ENCODE data around the gene IL1RAP. TPM values are rescaled to one million over a fixed set of nuclear protein-coding genes. Genes with fewer than 3 reads are reported as not detected.

IL1RAP gene
- total RNA-seq, 2 donors from 2014 or later = 5.3 to 5.4 TPM

DNA sequence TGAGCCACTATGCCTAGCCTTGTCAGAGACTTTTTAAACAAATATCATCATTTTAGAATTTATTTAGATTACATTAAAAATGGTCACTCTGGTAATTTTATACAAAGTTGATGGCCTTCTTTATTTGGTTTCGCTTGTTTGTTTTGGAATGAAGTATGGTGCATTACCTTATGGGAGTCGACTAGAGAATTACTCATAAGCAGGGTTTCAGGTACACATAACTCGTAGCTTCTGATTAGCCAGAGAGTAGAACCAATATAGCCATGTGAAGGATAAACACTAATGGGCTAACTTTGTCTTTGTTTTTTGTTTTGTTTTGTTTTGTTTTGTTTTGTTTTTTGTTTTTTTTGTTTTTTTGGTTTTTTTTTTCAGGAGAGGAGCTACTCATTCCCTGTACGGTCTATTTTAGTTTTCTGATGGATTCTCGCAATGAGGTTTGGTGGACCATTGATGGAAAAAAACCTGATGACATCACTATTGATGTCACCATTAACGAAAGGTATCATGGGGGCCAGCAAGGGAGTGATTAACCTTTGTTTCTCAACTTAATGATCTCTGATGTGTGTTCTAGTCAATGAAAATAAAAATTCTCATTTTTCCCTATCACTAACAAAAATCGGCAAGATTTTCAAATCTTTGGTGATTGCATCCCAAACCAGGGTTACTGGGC, 113.2 kb downstream of the IL1RAP start:
- 77 to 83% methylated on average over 7 of the region's 7 CpGs for WGBS, 2 donors
- intact Hi-C loops (cut with DNase I) = no loop called here
- Histone ChIP-seq H3K4me3 (no peak overlapping the region), H3K9me3 (no peaks in the 10 kb centered on the region), H3K27ac (no peak overlapping the region), H3K36me3 (replicated peaks in 1 of 2; ENCODE audit: insufficient read depth in 1 of 2, low read depth in 2 of 2) (no peaks in the 10 kb centered on the region), H3K4me1 (no peaks in the 10 kb centered on the region), H3K27me3 (no peaks in the 10 kb centered on the region)
- no peak for ATAC-seq
- DNase-seq = no peak
- TF ChIP-seq POLR2A (IDR thresholded peaks at IDR 0.05) = no peak
- TF ChIP-seq, protein P1, sequence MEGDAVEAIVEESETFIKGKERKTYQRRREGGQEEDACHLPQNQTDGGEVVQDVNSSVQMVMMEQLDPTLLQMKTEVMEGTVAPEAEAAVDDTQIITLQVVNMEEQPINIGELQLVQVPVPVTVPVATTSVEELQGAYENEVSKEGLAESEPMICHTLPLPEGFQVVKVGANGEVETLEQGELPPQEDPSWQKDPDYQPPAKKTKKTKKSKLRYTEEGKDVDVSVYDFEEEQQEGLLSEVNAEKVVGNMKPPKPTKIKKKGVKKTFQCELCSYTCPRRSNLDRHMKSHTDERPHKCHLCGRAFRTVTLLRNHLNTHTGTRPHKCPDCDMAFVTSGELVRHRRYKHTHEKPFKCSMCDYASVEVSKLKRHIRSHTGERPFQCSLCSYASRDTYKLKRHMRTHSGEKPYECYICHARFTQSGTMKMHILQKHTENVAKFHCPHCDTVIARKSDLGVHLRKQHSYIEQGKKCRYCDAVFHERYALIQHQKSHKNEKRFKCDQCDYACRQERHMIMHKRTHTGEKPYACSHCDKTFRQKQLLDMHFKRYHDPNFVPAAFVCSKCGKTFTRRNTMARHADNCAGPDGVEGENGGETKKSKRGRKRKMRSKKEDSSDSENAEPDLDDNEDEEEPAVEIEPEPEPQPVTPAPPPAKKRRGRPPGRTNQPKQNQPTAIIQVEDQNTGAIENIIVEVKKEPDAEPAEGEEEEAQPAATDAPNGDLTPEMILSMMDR (IDR thresholded peaks at IDR 0.05) = no peak

DNA sequence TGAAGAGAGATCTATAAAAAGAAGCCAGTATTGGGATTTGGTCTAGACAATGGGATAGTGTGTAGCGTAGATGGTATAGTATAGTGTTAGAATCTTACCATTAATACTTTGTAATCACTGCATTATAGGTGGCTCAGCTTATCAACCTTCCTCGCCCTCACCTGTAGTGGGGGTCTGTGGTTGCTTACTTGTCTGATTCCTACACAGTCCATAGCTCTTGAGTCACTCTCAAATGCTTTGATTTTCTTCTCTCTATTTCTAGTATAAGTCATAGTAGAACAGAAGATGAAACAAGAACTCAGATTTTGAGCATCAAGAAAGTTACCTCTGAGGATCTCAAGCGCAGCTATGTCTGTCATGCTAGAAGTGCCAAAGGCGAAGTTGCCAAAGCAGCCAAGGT, 115.2 kb downstream of the IL1RAP start:
- intact Hi-C loops (cut with DNase I) = no loop called here
- no peak for TF ChIP-seq POLR2A (IDR thresholded peaks at IDR 0.05)
- TF ChIP-seq, protein P1 (IDR thresholded peaks at IDR 0.05) = no peak
- H3K27me3 ChIP-seq = no peaks in the 10 kb centered on the region

DNA sequence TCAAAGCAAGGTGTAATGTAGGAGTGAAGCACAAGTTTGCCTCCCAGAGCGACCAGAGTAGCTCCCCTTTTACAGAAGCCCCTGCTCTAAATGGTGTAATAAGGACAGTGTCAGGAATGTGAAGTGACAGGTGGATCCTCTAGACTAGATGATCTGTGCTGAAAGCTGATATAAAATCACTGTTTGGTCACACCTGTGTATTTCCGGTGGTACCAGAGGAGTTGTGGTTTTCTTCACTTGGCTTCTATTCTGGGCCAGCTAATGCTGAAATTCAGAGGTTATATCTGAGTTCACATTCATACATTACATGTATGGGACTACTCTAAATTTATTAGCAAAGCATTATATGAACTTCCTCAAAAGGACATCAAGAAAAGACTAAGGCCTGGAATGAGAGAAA, 117.4 kb downstream of the IL1RAP start:
- ATAC-seq (no peak), DNase-seq (no peak)
- TF ChIP-seq, protein P1 (IDR thresholded peaks at IDR 0.05) = no peak
- TF ChIP-seq POLR2A (IDR thresholded peaks at IDR 0.05) = no peak
- WGBS, 2 donors = 87 to 100% methylated on average over 2 of the region's 2 CpGs
- intact Hi-C loops (cut with DNase I) = no loop called here
- no peaks in the 10 kb centered on the region for H3K27me3 ChIP-seq
- no peak overlapping the region for H3K27ac ChIP-seq
- no peaks in the 10 kb centered on the region for H3K4me1 ChIP-seq
- no peaks in the 10 kb centered on the region for H3K36me3 ChIP-seq (replicated peaks in 1 of 2; ENCODE audit: insufficient read depth in 1 of 2, low read depth in 2 of 2)
- H3K4me3 ChIP-seq = no peak overlapping the region
- H3K9me3 ChIP-seq = no peaks in the 10 kb centered on the region

More for the DNA sequence above, 115.2 kb downstream of the IL1RAP start:
- Histone ChIP-seq H3K4me1 (no peaks in the 10 kb centered on the region), H3K4me3 (no peak overlapping the region), H3K36me3 (replicated peaks in 1 of 2; ENCODE audit: insufficient read depth in 1 of 2, low read depth in 2 of 2) (no peaks in the 10 kb centered on the region), H3K9me3 (no peaks in the 10 kb centered on the region), H3K27ac (no peak overlapping the region)
- ATAC-seq (no peak), DNase-seq (no peak)
- WGBS, 2 donors = 94 to 96% methylated on average over 4 of the region's 4 CpGs

DNA sequence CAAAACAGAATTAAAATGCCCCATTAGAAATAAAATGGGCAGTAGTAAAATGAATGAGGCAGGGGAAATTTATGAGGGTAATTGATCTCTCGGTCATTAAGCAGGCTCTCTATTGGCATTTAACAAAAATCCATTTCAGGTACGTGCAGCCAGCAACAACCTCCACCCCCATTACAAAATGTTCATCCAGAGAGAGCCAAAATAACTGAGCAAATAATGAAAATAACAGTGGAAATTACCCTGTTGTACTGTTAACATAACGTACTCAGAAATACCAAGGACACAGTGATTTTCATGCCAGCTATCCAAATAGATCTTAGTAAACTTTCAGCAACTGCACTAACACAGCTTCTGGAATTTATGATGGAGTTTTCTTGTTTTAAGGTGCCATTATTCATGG, 127.7 kb downstream of the IL1RAP start:
- ATAC-seq = no peak
- intact Hi-C loops (cut with DNase I) = no loop called here

More for the DNA sequence above, 127.7 kb downstream of the IL1RAP start:
- DNase-seq = no peak
- TF ChIP-seq, protein P1 (IDR thresholded peaks at IDR 0.05) = no peak
- no peak for TF ChIP-seq POLR2A (IDR thresholded peaks at IDR 0.05)
- H3K4me3 ChIP-seq = no peak overlapping the region
- H3K27ac ChIP-seq = no peak overlapping the region
- no peaks in the 10 kb centered on the region for H3K36me3 ChIP-seq (replicated peaks in 1 of 2; ENCODE audit: insufficient read depth in 1 of 2, low read depth in 2 of 2)
- 20 to 35% methylated on average over 3 of the region's 3 CpGs for WGBS, 2 donors
- H3K27me3 ChIP-seq = no peaks in the 10 kb centered on the region
- H3K4me1 ChIP-seq = peaks cover 13% of the 10 kb centered on the region
- no peaks in the 10 kb centered on the region for H3K9me3 ChIP-seq

Measured in body of pancreas (tissue), 4 donors.